Stimulated activated CD8-positive, alpha-beta memory T cell treated with anti-CD3 and anti-CD28 coated beads, Interleukin-2, amount 100 ng/mL, for 48 hours (primary cell): ENCODE data around the gene FIGNL2.
"Not testable (repeated sequence)": the region's sequence is repeated elsewhere in the genome, so short reads cannot be mapped to it uniquely, and the experiment has no call there.

Source experiments
- DNase-seq, 2 donors: peaks; one replicate each; pipeline ENCODE4 v3.0.0-alpha.2; 2020; ENCODE audit warnings: low read depth in 2 of 2

FIGNL2 gene

GRCh38 chr12:51818086-51818485 lies 30.4 kb downstream of the FIGNL2 start:
- no peak for DNase-seq

- DNase-seq = no peak
Observed at GRCh38 chr12:51817027-51817953, 31.2 kb downstream of the FIGNL2 start.

DNA sequence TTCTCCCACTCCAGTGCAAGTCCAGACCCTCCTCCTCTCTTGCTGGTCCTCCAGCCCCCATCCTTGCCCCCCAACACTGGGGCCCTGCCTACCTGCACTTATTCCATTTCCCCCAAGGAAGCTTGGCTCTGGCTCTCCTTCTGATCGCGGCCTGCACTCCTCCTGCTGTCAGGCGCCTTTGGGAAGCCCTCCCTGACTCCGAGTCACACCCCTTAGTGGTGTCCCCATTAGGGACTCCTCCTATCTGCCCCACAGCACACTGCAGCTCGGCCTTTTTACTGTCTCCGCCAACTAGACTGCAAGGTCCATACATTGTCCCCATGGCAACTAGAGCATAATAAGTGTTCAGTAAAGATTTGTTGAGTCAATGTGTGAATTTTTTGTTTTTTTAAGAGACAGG lies 32.9 kb downstream of the FIGNL2 start:
- DNase-seq = no peak

DNA sequence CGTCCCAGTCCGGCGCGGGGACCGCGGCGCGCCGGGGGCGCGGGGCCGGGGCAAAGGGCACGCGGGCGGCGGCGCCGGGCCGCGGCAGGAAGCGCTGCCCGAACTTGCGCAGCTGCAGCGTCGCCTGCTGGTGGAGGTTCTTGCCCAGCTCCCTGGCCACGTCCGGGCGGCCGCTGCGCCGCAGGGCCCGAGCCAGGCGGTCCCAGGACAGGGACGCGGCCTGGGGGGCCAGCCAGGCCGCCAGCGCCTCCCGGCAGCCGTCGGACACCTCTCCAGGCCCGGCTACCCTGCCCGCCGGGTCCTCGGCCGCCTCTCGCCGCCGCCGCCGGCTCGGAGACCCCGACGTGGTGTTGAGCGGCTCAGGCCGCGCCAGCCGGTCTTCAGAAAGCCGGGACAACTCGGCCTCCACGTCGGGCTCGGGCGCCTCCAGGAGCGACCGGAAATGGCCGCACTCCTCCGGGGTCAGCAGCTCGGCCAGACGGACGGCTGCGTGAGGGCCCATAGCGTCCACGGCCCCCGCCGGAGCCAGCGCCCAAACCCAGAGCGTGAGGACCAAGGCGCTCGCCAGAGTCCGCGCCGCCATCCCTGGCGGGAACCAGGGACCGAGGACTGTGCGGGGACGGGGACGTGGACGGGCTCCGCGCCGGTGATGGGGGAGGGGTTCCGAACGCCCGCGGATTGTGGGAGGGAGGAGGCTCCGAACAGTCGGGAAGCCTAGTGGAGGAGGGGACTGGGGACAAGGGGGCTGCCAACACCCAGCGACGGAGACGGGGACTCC lies 34.0 kb downstream of the FIGNL2 start:
- DNase-seq = peak in 1 of 2 donors; percentile 56

DNA sequence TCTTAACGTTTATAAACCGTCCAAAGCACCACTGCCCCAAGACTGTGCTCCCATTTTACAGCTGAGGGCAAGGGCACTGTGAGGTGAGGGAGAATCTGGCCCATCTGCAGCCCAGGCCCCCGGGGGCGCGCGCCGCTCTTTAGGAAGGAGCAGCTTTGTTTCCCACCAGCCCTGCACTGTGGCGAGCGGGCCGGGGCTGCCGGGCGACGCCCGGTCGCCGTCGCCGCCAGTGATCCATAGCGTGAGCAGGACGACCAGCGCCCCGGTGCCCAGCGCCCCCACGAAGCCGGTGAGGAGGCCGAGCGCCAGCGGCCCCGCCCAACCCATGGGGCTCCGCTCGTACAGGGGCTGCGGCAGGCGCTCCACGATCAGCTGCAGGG lies 34.6 kb downstream of the FIGNL2 start:
- no peak for DNase-seq

- no peak for DNase-seq
Observed at GRCh38 chr12:51812871-51813270, 35.6 kb downstream of the FIGNL2 start.

- no peak for DNase-seq
Observed at GRCh38 chr12:51811203-51812202, 37.0 kb downstream of the FIGNL2 start.

GRCh38 chr12:51809193-51809592 lies 39.3 kb downstream of the FIGNL2 start:
- DNase-seq = no peak

GRCh38 chr12:51806896-51807295 lies 41.6 kb downstream of the FIGNL2 start:
- DNase-seq = no peak

DNA sequence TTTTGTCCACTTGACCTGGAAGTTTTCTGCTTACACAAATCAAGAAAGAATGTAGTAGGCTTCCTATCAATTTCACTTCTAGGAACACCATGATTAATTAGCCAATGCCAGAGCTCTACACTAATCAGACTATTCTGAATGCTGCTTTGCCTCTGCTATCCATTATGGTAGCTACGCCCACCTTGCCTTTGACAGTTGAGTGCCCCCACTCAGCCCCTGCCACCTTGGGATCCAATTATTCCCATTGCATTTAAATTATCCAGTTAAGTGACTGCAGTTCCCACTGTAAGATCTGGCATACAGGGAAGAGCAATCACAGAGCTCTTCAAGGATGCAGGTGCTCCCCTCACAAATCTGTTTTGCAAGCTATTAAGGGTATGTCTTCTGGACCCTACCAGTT lies 47.5 kb downstream of the FIGNL2 start:
- DNase-seq = no peak

- DNase-seq = no peak
Observed at GRCh38 chr12:51798501-51798900, 50.0 kb downstream of the FIGNL2 start.

DNA sequence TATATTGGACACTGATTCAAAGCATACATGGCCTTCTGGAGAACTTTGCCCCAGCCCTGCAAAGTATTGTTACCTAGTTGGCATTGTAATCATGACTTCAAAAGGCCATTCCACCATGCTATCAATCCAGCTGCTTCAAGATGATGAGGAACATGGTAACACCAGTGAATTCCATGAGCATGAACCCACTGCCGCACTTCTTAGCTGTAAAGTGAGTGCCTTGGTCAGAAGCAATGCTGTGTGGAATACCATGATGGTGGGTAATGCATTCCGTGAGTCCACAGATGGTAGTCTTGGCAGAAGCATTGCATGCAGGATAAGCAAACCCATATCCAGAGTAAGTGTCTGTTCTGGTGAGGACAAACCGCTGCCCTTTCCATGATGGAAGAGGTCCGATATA lies 50.5 kb downstream of the FIGNL2 start:
- DNase-seq = not testable (repeated sequence)

GRCh38 chr12:51797301-51797700 lies 51.2 kb downstream of the FIGNL2 start:
- DNase-seq = no peak

DNA sequence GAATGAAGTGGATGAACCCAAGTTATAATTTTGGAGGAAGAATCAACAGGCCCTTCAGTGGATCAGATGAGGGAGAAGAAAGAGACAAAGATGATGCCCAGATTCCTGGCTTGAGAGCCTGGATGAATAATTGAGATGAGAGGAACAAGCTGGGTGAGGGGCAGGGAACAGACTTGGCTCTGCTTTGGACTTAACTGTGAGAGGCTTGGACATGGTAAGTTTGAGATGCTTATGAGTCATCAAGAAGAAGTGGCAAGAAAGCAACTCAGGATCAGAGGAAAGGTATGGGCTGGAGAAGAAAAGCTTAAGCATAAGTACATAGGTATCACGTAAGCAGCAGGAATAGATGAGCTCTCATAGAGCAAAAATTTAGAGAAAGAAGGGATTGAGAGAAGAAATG lies 55.3 kb downstream of the FIGNL2 start:
- DNase-seq = no peak

- DNase-seq = no peak
Observed at GRCh38 chr12:51792417-51792816, 56.1 kb downstream of the FIGNL2 start.

DNA sequence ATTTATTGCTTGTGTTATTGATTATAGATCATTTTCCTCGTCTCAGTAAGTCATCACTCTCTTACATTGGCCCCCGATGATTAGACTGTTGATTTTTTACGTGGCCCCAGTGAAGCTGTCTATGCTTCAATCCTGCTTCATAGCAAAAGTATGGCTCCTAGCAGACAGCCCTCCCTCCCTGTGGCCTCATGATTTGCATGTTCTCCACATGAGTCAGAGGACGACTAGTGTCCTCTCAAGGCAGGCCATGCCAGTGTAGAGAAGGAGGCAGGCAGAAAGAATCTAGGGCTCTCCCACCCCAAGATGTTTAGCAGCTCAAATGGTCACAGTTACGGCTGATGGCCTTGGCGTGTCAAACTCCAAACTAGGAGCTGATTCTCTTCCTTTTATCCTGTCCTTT lies 59.6 kb downstream of the FIGNL2 start:
- DNase-seq = no peak

- no peak for DNase-seq
Observed at GRCh38 chr12:51785906-51786305, 62.6 kb downstream of the FIGNL2 start.

GRCh38 chr12:51784688-51785087 lies 63.8 kb downstream of the FIGNL2 start:
- DNase-seq = no peak

DNA sequence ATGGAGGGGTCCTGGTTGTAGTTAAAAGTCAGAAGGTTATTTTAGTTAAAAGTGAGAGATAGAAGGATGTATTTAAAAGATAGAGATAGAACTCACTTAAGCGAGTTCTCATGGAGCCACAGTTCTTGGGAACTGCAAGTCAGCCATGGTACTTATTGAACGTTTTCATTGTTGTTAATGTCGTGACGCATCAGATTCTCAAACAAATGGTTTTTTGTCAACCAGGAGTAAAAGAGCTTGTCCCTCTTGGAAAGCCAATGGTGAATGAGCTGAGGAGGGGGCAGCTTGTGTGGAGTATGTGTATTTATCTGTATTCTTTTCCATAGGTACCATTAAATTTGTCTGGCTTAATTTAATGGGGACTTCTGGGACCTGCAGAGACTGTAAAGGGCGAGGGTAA lies 68.6 kb downstream of the FIGNL2 start:
- DNase-seq = no peak

DNA sequence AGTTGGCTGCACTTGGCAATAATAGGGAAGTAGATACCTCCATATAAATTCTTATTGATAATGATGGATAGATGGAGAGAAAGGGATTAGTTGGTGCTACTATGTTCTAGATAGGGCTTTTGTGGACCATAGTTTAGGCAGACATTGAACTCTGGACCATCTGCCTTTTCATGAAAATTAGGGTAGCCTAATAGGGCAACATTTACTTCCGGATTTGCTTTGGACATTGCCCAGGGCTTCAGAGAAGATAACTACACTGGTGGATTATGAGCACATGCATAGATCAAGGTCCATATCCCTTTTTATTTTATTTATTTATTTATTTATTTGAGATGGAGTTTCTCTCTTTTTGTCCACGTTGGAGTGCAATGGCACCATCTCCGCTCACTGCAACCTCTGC lies 70.5 kb downstream of the FIGNL2 start:
- no peak for DNase-seq

DNA sequence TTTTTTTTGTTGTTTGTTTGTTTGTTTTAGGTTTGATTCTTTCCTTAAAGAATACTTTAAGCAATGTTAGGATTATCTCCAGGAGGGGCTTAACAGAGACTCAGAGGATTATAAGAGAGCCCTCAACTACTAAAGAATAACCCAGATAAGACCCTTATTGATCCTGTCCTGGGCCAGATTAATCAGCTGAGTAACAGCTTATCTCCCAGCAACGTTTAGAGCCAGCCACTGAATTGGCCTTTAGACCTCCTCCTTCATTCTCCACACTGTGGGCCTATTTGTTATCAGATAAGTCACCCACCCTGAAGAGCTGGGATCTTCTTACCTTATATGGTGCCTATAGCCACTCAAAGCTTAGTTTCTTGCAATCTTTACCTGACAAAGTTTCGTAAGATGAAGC lies 71.1 kb downstream of the FIGNL2 start:
- DNase-seq = no peak

DNA sequence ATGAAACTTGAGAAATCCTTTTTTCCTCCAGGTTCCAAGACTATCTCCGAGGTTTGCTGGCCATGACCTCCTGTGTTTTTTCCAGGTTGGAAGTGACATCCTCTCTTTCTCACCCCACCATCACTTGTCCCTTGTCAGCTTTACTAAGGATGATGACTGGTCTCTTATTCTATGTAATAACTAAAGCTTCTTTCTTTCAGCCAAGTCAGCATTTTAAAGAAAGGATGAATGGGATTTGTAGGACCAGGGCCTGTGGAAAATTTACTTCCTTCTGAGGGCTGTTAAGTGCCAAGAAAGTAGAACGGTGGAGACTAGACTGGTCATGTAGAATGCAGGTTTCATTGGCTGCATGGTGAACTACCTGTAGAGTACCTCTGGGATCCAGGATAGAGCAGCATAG lies 73.6 kb downstream of the FIGNL2 start:
- DNase-seq = no peak
